Measurements from ENCODE around the gene CITED2. TPM values are rescaled to one million over a fixed set of nuclear protein-coding genes. Genes with fewer than 3 reads are reported as not detected.

CITED2 gene
- total RNA-seq, 1 experiment from 2014 or later = 46.1 TPM

GRCh38 chr6:139395371-139395770 lies 20.9 kb upstream of the CITED2 start (continued):
- no peak for TF ChIP-seq CTCF (IDR thresholded peaks at IDR 0.05 in 2 of 3, conservative IDR thresholded peaks at IDR 0.05 in 1 of 3; ENCODE audit: borderline replicate concordance in 1 of 3, insufficient read depth in 1 of 3, low read depth in 2 of 3, low read length in 2 of 3)
- TF ChIP-seq SP1 (IDR thresholded peaks at IDR 0.05; ENCODE audit: low read depth) = no peak
- TF ChIP-seq JUND (IDR thresholded peaks at IDR 0.05) = no peak
- no peak for TF ChIP-seq ZFX (IDR thresholded peaks at IDR 0.05)
- no peak for TF ChIP-seq RAD21 (IDR thresholded peaks at IDR 0.05; ENCODE audit: low read depth)

DNA sequence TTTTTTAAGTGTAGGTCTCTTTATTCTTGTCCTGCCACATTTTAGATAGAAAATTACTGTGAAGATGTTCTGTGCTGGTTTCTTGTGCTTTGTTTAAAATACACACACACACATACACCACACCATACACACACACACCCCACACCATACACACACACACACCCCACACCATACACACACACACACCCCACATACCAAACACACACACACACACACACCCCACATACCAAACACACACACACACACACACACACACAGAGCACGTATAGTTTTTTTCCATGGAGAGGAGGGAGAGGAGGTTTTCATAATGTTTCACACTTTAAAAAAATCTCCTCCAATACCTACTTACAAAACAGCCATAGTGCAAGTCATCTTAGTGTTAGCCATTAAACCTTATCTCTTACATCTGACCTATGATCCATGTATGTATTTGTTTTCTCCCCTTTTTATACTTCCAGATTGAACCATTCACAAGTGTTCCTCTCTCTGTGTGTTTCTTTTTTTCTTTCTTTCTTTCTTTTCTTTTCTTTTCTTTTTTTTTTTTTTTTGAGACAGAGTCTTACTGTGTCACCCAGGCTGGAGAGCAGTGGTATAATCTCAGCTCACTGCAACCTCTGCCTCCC lies 19.7 kb upstream of the CITED2 start:
- Histone ChIP-seq H3K4me2 (ENCODE audit: low read length) (no peak overlapping the region), H3K9ac (ENCODE audit: low read length) (no peak overlapping the region), H3K9me2 (ENCODE audit: insufficient read depth) (no peaks in the 10 kb centered on the region), H3K36me3 (ENCODE audit: control insufficient read depth in 1 of 2, insufficient read depth in 2 of 2, low read length in 2 of 2) (no peaks in the 10 kb centered on the region), H4K20me1 (ENCODE audit: insufficient read depth) (no peaks in the 10 kb centered on the region), H2AFZ (ENCODE audit: low read depth, low read length, poor library complexity, severe bottlenecking) (no peak overlapping the region), H3K4me3 (replicated peaks in 1 of 2; ENCODE audit: low read depth in 1 of 2, low read length in 2 of 2) (no peak overlapping the region), H3K9me3 (ENCODE audit: control insufficient read depth in 1 of 2, insufficient read depth in 1 of 2, low read depth in 1 of 2, low read length in 2 of 2) (no peaks in the 10 kb centered on the region), H3K4me1 (ENCODE audit: control insufficient read depth in 1 of 2, insufficient read depth in 2 of 2, low read length in 2 of 2) (no peaks in the 10 kb centered on the region), H3K79me2 (ENCODE audit: insufficient read depth, low read length) (no peaks in the 10 kb centered on the region), H3K27ac (ENCODE audit: low read depth, low read length) (no peak overlapping the region), H3K27me3 (ENCODE audit: insufficient read depth, low read length) (no peaks in the 10 kb centered on the region)
- CTCF ChIA-PET = no interaction called here
- RAD21 ChIA-PET (ENCODE audit: low non-redundant PET in 1 of 2, low total read pairs in 2 of 2, uncharacterized antibody in 2 of 2, unreplicated experiment in 2 of 2) = no interaction called here
- no TSS peak for BruUV-seq (replicated peaks)
- ATAC-seq (no peak), DNase-seq (ENCODE audit: low read depth, low spot score) (no peak)
- POLR2A ChIA-PET = no interaction called here
- TF ChIP-seq EZH2 (IDR thresholded peaks at IDR 0.05) = no peak
- no peak for TF ChIP-seq SRF (IDR thresholded peaks at IDR 0.05; ENCODE audit: low read depth)
- intact Hi-C loops (cut with micrococcal nuclease) = no loop called here

Data from HCT116 (cell line).